NCI-H446 treated with DMSO at 0.1 percent for 48 hours (cell line): ENCODE results near the gene LYSMD2.
A peak's percentile ranks its signal among the peaks of the same experiment; 100 is the strongest.

ENCODE experiments used
- DNase-seq: peaks from one replicate; lab custom pipeline; 2025; lab: John Stamatoyannopoulos, UW

The LYSMD2 gene

GRCh38 chr15:51751697-51752683 lies 14.5 kb upstream of the LYSMD2 start:
- no peak for DNase-seq

GRCh38 chr15:51750792-51751696 lies 13.6 kb upstream of the LYSMD2 start, which contains the start of gene TMOD2:
Gene TMOD2 (plus strand): TSS chr15:51751597. CDS start chr15:51766442, 14,845 bp downstream.
- DNase-seq, result no peak

GRCh38 chr15:51750186-51750585 lies 12.7 kb upstream of the LYSMD2 start:
- DNase-seq, result no peak

GRCh38 chr15:51749307-51749706 lies 11.9 kb upstream of the LYSMD2 start:
- no peak for DNase-seq

- no peak for DNase-seq
Measured at GRCh38 chr15:51739061-51739712, 1.7 kb upstream of the LYSMD2 start.

GRCh38 chr15:51738553-51738952 lies 1.1 kb upstream of the LYSMD2 start:
- DNase-seq, result no peak

- no peak for DNase-seq
Measured at GRCh38 chr15:51736751-51737521, 519 bp downstream of the LYSMD2 start.

- no peak for DNase-seq
Measured at GRCh38 chr15:51736069-51736468, 1.4 kb downstream of the LYSMD2 start.

GRCh38 chr15:51735228-51736010 lies 2.0 kb downstream of the LYSMD2 start:
- peak; percentile 16 for DNase-seq

- no peak for DNase-seq
Measured at GRCh38 chr15:51732646-51733045, 4.8 kb downstream of the LYSMD2 start.

GRCh38 chr15:51731549-51732267 lies 5.7 kb downstream of the LYSMD2 start:
- no peak for DNase-seq

GRCh38 chr15:51727141-51727897 lies 10.1 kb downstream of the LYSMD2 start:
- no peak for DNase-seq

- peak; percentile 71 for DNase-seq
Measured at GRCh38 chr15:51726302-51727073, 11.0 kb downstream of the LYSMD2 start.

GRCh38 chr15:51724673-51725072 lies 12.8 kb downstream of the LYSMD2 start:
- DNase-seq, result no peak

- no peak for DNase-seq
Measured at GRCh38 chr15:51724199-51724598, 13.3 kb downstream of the LYSMD2 start.

GRCh38 chr15:51721199-51721960 lies 16.1 kb downstream of the LYSMD2 start:
- no peak for DNase-seq

GRCh38 chr15:51720201-51720995 lies 17.1 kb downstream of the LYSMD2 start:
- no peak for DNase-seq
